Endothelial cell of umbilical vein (primary cell): ENCODE results near the gene LRRC23. TPM values are rescaled to one million over a fixed set of nuclear protein-coding genes. Genes with fewer than 3 reads are reported as not detected.

Experiments used
- BruUV-seq: library from RNA; stranded (reverse); fragments of 400-500 nt; replicated peaks from 2 replicates; lab custom pipeline; 2021; lab: Mats Ljungman, UMichigan
- CTCF ChIA-PET: fragments of 300-600, 350-600 bp; sonication (Branson Sonifier 250); formaldehyde crosslinking; loops from one replicate; lab custom pipeline; 2021; ENCODE audit warnings: antibody characterized with exemption, inconsistent platforms; lab: Charles Lee
- POLR2A ChIA-PET: fragments of 300-600, 350-600 bp; sonication (Branson Sonifier 250); formaldehyde crosslinking; loops from one replicate; lab custom pipeline; 2021; ENCODE audit warnings: antibody characterized with exemption, inconsistent platforms; lab: Charles Lee
- DNase-seq: peaks from one replicate; pipeline ENCODE4 v3.0.0-alpha.2; 2011; ENCODE audit warnings: low read depth, low spot score
- FAIRE-seq: peaks from 2 replicates; lab custom pipeline; 2011; peaks lifted over from hg19 to GRCh38; lab: Jason Lieb, UNC
- H2AFZ ChIP-seq: 2 replicates; pipeline ENCODE4 v1.6.0; 2012; ENCODE audit warnings: low read depth, low read length, control low read depth, inconsistent platforms
- H3K27ac ChIP-seq: 2 replicates; pipeline ENCODE4 v1.5.1; 2011; ENCODE audit warnings: low read depth, mild to moderate bottlenecking, control low read depth, low read length, moderate library complexity; ENCODE audit not compliant: insufficient read depth
- H3K27me3 ChIP-seq, 2 experiments: 2 replicates each; pipeline versions ENCODE4 v1.6.0 to v1.6.1; 2011; ENCODE audit warnings: low read length in 2 of 2, mixed read lengths in 1 of 2; ENCODE audit not compliant: control insufficient read depth in 2 of 2, insufficient read depth in 2 of 2
- H3K36me3 ChIP-seq, 2 experiments: 2 replicates in 1 of 2; 3 replicates in 1 of 2; pipeline ENCODE4 v1.5.1; 2011; ENCODE audit warnings: low read length in 2 of 2, mild to moderate bottlenecking in 1 of 2, moderate library complexity in 1 of 2; ENCODE audit not compliant: control insufficient read depth in 2 of 2, insufficient read depth in 2 of 2; ENCODE audit errors: extremely low read depth in 1 of 2
- H3K4me1 ChIP-seq: 3 replicates; pipeline ENCODE4 v1.5.1; 2011; ENCODE audit warnings: mild to moderate bottlenecking, low read length; ENCODE audit not compliant: control insufficient read depth, insufficient read depth; ENCODE audit errors: extremely low read depth
- H3K4me2 ChIP-seq: 2 replicates; pipeline ENCODE4 v1.6.1; 2011; ENCODE audit warnings: low read length, control low read depth, mixed read lengths; ENCODE audit not compliant: insufficient read depth
- H3K4me3 ChIP-seq, 3 experiments: fragments of 200-600 bp in 1 of 3; sonication (generic), shearing (Covaris generic) in 1 of 3; replicated peaks in 1 of 3; 2 replicates each; pipeline ENCODE4 v1.5.1; 2011 to 2016; ENCODE audit warnings: control low read depth in 3 of 3, low read length in 3 of 3, mild to moderate bottlenecking in 2 of 3, inconsistent platforms in 1 of 3, low read depth in 1 of 3, moderate library complexity in 1 of 3; ENCODE audit not compliant: insufficient read depth in 1 of 3
- H3K79me2 ChIP-seq: 2 replicates; pipeline ENCODE4 v1.6.0; 2012; ENCODE audit warnings: low read length, inconsistent platforms; ENCODE audit not compliant: control insufficient read depth, insufficient read depth
- H3K9ac ChIP-seq: replicated peaks from 2 replicates; pipeline ENCODE3; 2011; ENCODE audit warnings: low read length, control low read depth; ENCODE audit not compliant: insufficient read depth; ENCODE audit errors: extremely low read depth
- H3K9me1 ChIP-seq: replicated peaks from 3 replicates; pipeline ENCODE4 v1.6.0; 2011; ENCODE audit warnings: mild to moderate bottlenecking, low read length; ENCODE audit not compliant: control insufficient read depth, insufficient read depth; ENCODE audit errors: extremely low read depth
- H3K9me3 ChIP-seq: replicated peaks from 2 replicates; pipeline ENCODE4 v1.5.1; 2012; ENCODE audit warnings: low read length, inconsistent platforms; ENCODE audit not compliant: control insufficient read depth, insufficient read depth
- H4K20me1 ChIP-seq: replicated peaks from 2 replicates; pipeline ENCODE3; 2011; ENCODE audit warnings: mild to moderate bottlenecking, low read length; ENCODE audit not compliant: control insufficient read depth, insufficient read depth; ENCODE audit errors: extremely low read depth
- CTCF ChIP-seq, 2 donors: IDR thresholded peaks; 1 replicate in 1 of 2; 2 replicates in 1 of 2; pipeline ENCODE4 v1.5.1; 2011; ENCODE audit warnings: low read length in 2 of 2, mild to moderate bottlenecking in 2 of 2, moderate library complexity in 2 of 2, control low read depth in 1 of 2, inconsistent platforms in 1 of 2, low read depth in 1 of 2; ENCODE audit not compliant: insufficient read depth in 1 of 2; ENCODE audit errors: extremely low read depth in 1 of 2
- EZH2 ChIP-seq: IDR thresholded peaks from 2 replicates; pipeline ENCODE4 v1.6.1; 2012; ENCODE audit warnings: borderline replicate concordance, low read depth, mild to moderate bottlenecking, moderate library complexity, low read length, inconsistent platforms; ENCODE audit not compliant: severe bottlenecking
- GATA2 ChIP-seq: IDR thresholded peaks from 2 replicates; pipeline ENCODE4 v1.7.0; 2011; ENCODE audit warnings: low read depth, mild to moderate bottlenecking, moderate library complexity, mixed read lengths, low read length; ENCODE audit not compliant: insufficient read length, insufficient read depth
- MYC ChIP-seq: IDR thresholded peaks from one replicate; pipeline ENCODE4 v1.6.1; 2011; ENCODE audit warnings: mild to moderate bottlenecking, low read depth, low read length
- dilution Hi-C: fragments of 300-500 bp; cut with MboI; formaldehyde crosslinking; loops from one replicate; pipeline ENCODE4 v1.15.0; 2019; ENCODE audit warnings: low sequenced_read_pairs; ENCODE audit not compliant: extremely low pct_ligation_motif_present
- intact Hi-C: fragments of 100-400 bp; cut with micrococcal nuclease; formaldehyde crosslinking; loops from one replicate; pipeline ENCODE4 v1.10.0; 2022
- polyA plus RNA-seq, 4 experiments: library from polyadenylated mRNA; depleted of rRNA in 3 of 4; stranded (reverse) in 3 of 4; unstranded in 1 of 4; fragments of >200 nt; gene quantifications; 2 replicates each; pipeline versions ENCODE4 v1.2.1 to v1.2.3, GENCODE V29; 2011 to 2012; ENCODE audit warnings: missing spikeins in 1 of 4
- total RNA-seq: library from RNA; stranded (reverse); gene quantifications from 2 replicates; pipeline ENCODE4 v1.2.3, GENCODE V29; 2021
- TF ChIP-seq, protein P1 (sequence below): IDR thresholded peaks from 2 replicates; pipeline ENCODE4 v1.6.1; 2011; ENCODE audit not compliant: insufficient read depth, insufficient read length

The LRRC23 gene
- total and polyA plus RNA-seq, 2 donors (not counting 3 experiments of a cell fraction or from before 2014, with no cell fraction given), result 3.1 to 3.5 TPM

DNA sequence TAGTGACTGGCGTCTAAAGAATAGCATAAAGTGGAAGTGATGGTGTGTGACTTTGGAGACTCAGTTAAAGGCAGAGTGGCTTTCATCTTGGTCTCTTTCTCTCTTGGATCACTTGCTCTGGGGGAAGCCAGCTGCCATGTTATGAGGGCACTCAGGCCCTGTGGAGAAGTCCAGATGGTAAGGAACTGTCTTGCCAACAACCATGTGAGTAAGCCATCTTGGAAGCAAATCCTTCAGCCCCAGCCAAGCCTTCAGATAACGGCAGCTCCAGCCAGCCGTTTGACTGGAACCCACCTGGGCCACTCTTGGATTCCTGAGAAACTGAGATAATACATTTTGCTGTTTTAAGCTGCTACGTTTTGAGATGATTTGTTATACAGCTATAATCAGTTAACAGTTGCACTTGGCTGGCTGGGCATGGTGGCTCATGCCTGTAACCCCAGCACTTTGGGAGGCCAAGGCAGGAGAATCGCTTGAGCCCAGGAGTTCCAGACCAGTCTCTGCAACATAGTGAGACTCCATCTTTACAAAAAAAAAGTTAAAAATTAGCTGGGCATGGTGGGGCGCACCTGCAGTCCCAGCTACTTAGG lies 7.7 kb upstream of the LRRC23 start:
- no peak for FAIRE-seq
- no peaks in the 10 kb centered on the region for H3K27me3 ChIP-seq
- no peaks in the 10 kb centered on the region for H3K9me1 ChIP-seq
- no peaks in the 10 kb centered on the region for H3K79me2 ChIP-seq
- ChIA-PET POLR2A (no interaction called here), CTCF (interaction anchor here (1.3 to 2.3 kb wide), 2 partner anchors 10 to 16 kb away, joined by 3 to 7 read pairs; no protein-coding TSS in a partner anchor)
- dilution Hi-C loops (no loop called here), intact Hi-C loops (no loop called here)
- H3K4me2 ChIP-seq, result no peak overlapping the region
- no peak for TF ChIP-seq MYC
- no peak for TF ChIP-seq CTCF (IDR thresholded peaks at IDR 0.05; ENCODE audit: extremely low read depth in 1 of 2, insufficient read depth in 1 of 2, low read depth in 1 of 2, low read length in 2 of 2)
- TF ChIP-seq EZH2, result no peak
- TF ChIP-seq, protein P1, sequence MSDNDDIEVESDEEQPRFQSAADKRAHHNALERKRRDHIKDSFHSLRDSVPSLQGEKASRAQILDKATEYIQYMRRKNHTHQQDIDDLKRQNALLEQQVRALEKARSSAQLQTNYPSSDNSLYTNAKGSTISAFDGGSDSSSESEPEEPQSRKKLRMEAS, result no peak
- TF ChIP-seq GATA2, result no peak
- no peak overlapping the region for H3K27ac ChIP-seq
- no peaks in the 10 kb centered on the region for H4K20me1 ChIP-seq
- no peaks in the 10 kb centered on the region for H3K4me1 ChIP-seq
- no peak overlapping the region for H3K9ac ChIP-seq
- H3K9me3 ChIP-seq, result no peaks in the 10 kb centered on the region
- H3K4me3 ChIP-seq, result no peak overlapping the region
- no TSS peak for BruUV-seq
- no peak overlapping the region for H2AFZ ChIP-seq
- H3K36me3 ChIP-seq, result no peaks in the 10 kb centered on the region
- no peak for DNase-seq
